ENCODE data around the gene SLC17A1. TPM values are rescaled to one million over a fixed set of nuclear protein-coding genes. Genes with fewer than 3 reads are reported as not detected.

The SLC17A1 gene
- total and polyA plus RNA-seq, 2 of the 13 experiments (the other 11 are each of a cell fraction or from before 2014, with no cell fraction given): 0.09 to 2.1 TPM

GRCh38 chr6:25829375-25829774, 2.5 kb downstream of the SLC17A1 start (continued):
- no peak for TF ChIP-seq ZEB1 (IDR thresholded peaks at IDR 0.05; ENCODE audit: insufficient replicate concordance, low read depth)
- no peak for TF ChIP-seq MAF1 (CRISPR knock-in tag; IDR thresholded peaks at IDR 0.05; ENCODE audit: borderline replicate concordance)

GRCh38 chr6:25821341-25821740, 10.5 kb downstream of the SLC17A1 start:
- no peak overlapping the region for H3K4me2 ChIP-seq (ENCODE audit: low read depth, low read length)
- no peak for FAIRE-seq
- no peak for TF ChIP-seq FLYWCH1 (CRISPR knock-in tag; IDR thresholded peaks at IDR 0.05)
- TF ChIP-seq PHF8 (CRISPR knock-in tag; IDR thresholded peaks at IDR 0.05): no peak
- no peak for TF ChIP-seq KDM3A (CRISPR knock-in tag; IDR thresholded peaks at IDR 0.05; ENCODE audit: low read depth)
- TF ChIP-seq POLR2AphosphoS5 (IDR thresholded peaks at IDR 0.05; ENCODE audit: low read depth, low read length): no peak
- TF ChIP-seq AGO2 (optimal IDR thresholded peaks at IDR 0.05; ENCODE audit: low read depth, low read length): no peak

GRCh38 chr6:25816252-25816651, 15.6 kb downstream of the SLC17A1 start:
- FAIRE-seq: no peak
- Histone ChIP-seq H4K20me1 (ENCODE audit: insufficient read depth, low read length) (no peaks in the 10 kb centered on the region), H3K9me3 (ENCODE audit: low read length) (no peaks in the 10 kb centered on the region), H3K4me2 (ENCODE audit: low read depth, low read length) (no peak overlapping the region), H3K27ac (ENCODE audit: extremely low read length, insufficient read depth, low read length) (no peak overlapping the region), H3K9ac (ENCODE audit: insufficient read depth, low read depth, low read length) (no peak overlapping the region), H3K27me3 (ENCODE audit: control insufficient read depth in 1 of 2, insufficient read depth in 2 of 2, low read length in 2 of 2) (no peaks in the 10 kb centered on the region; a peak in 1 of 5 replicates), H3K4me1 (ENCODE audit: insufficient read depth, low read length) (no peaks in the 10 kb centered on the region), H2AFZ (ENCODE audit: low read length) (no peak overlapping the region), H3K79me2 (ENCODE audit: insufficient read depth, low read length) (no peaks in the 10 kb centered on the region), H3K36me3 (replicated peaks in 1 of 2; ENCODE audit: control insufficient read depth in 1 of 2, insufficient read depth in 2 of 2, low read length in 2 of 2) (no peaks in the 10 kb centered on the region), H3K4me3 (replicated peaks in 1 of 3; ENCODE audit: insufficient read depth in 1 of 3, low read depth in 2 of 3, low read length in 3 of 3) (no peak overlapping the region)
- POLR2A ChIA-PET: no interaction called here
- CTCF ChIA-PET (ENCODE audit: low intra/inter-chr PET ratio, low total read pairs): no interaction called here
- BruUV-seq (replicated peaks): no TSS peak
- no peak for DNase-seq (ENCODE audit: low spot score)
- ATAC-seq: no peak
- 83% methylated on average over 2 of the region's 2 CpGs for WGBS (ENCODE audit: low lambda C conversion rate)
- intact Hi-C loops (cut with micrococcal nuclease; ENCODE audit: unreplicated experiment) (loop anchor here (5.0 kb wide), 1 partner anchor 41 kb away; no protein-coding TSS in a partner anchor), in situ Hi-C loops (cut with HindIII; ENCODE audit: extremely low pct_ligation_motif_present, low pct_unique_long_range_greater_than_20kb) (no loop called here)
- no peak for TF ChIP-seq ZBTB2 (CRISPR knock-in tag; IDR thresholded peaks at IDR 0.05; ENCODE audit: low read depth)
- no peak for TF ChIP-seq CERS6 (CRISPR knock-in tag; IDR thresholded peaks at IDR 0.05)
- no peak for TF ChIP-seq NFE2L1 (CRISPR knock-in tag; IDR thresholded peaks at IDR 0.05; ENCODE audit: borderline replicate concordance)
- no peak for TF ChIP-seq U2AF1 (optimal IDR thresholded peaks at IDR 0.05; ENCODE audit: low read depth, low read length)
- TF ChIP-seq ZNF710 (CRISPR knock-in tag; IDR thresholded peaks at IDR 0.05; ENCODE audit: borderline replicate concordance): no peak
- no peak for TF ChIP-seq HMG20B (CRISPR knock-in tag; conservative IDR thresholded peaks at IDR 0.05)
- TF ChIP-seq ATF1 (CRISPR knock-in tag; IDR thresholded peaks at IDR 0.05): no peak

More at GRCh38 chr6:25821341-25821740, 10.5 kb downstream of the SLC17A1 start:
- BruUV-seq (replicated peaks): no TSS peak
- H3K9me3 ChIP-seq (ENCODE audit: low read length): no peaks in the 10 kb centered on the region
- no peak overlapping the region for H2AFZ ChIP-seq (ENCODE audit: low read length)
- no peak overlapping the region for H3K9ac ChIP-seq (ENCODE audit: insufficient read depth, low read depth, low read length)
- H3K4me1 ChIP-seq (ENCODE audit: insufficient read depth, low read length): no peaks in the 10 kb centered on the region
- CTCF ChIA-PET (ENCODE audit: low intra/inter-chr PET ratio, low total read pairs): no interaction called here
- no peaks in the 10 kb centered on the region for H3K36me3 ChIP-seq (replicated peaks in 1 of 2; ENCODE audit: control insufficient read depth in 1 of 2, insufficient read depth in 2 of 2, low read length in 2 of 2)
- H3K27me3 ChIP-seq (ENCODE audit: control insufficient read depth in 1 of 2, insufficient read depth in 2 of 2, low read length in 2 of 2): no peaks in the 10 kb centered on the region
- no peak for DNase-seq (ENCODE audit: low spot score)
- no peak overlapping the region for H3K27ac ChIP-seq (ENCODE audit: extremely low read length, insufficient read depth, low read length)
- intact Hi-C loops (cut with micrococcal nuclease; ENCODE audit: unreplicated experiment) (no loop called here), in situ Hi-C loops (cut with HindIII; ENCODE audit: extremely low pct_ligation_motif_present, low pct_unique_long_range_greater_than_20kb) (no loop called here)
- ATAC-seq: no peak
- POLR2A ChIA-PET: no interaction called here
- H3K4me3 ChIP-seq (replicated peaks in 1 of 3; ENCODE audit: insufficient read depth in 1 of 3, low read depth in 2 of 3, low read length in 3 of 3): no peak overlapping the region
- H3K79me2 ChIP-seq (ENCODE audit: insufficient read depth, low read length): no peaks in the 10 kb centered on the region
- H4K20me1 ChIP-seq (ENCODE audit: insufficient read depth, low read length): no peaks in the 10 kb centered on the region

All from HepG2 (cell line).